ENCODE measurements around the gene MRPS21. TPM values are rescaled to one million over a fixed set of nuclear protein-coding genes. Genes with fewer than 3 reads are reported as not detected.

The MRPS21 gene
- total and polyA plus RNA-seq, 4 donors: 15.0 to 56.5 (median 22.9) TPM

- peak; percentile 67 for DNase-seq (ENCODE audit: low spot score)
- peak; percentile 84 to 90 for TF ChIP-seq RAD21 (IDR thresholded peaks at IDR 0.05)
- no peak for TF ChIP-seq EGR1 (IDR thresholded peaks at IDR 0.05; ENCODE audit: low read depth in 2 of 2)
- peak; percentile 10 for TF ChIP-seq YY1 (IDR thresholded peaks at IDR 0.05)
- peak in 1 of 2 donors; percentile 3 for TF ChIP-seq RXRA (IDR thresholded peaks at IDR 0.05)
- TF ChIP-seq, protein P1, sequence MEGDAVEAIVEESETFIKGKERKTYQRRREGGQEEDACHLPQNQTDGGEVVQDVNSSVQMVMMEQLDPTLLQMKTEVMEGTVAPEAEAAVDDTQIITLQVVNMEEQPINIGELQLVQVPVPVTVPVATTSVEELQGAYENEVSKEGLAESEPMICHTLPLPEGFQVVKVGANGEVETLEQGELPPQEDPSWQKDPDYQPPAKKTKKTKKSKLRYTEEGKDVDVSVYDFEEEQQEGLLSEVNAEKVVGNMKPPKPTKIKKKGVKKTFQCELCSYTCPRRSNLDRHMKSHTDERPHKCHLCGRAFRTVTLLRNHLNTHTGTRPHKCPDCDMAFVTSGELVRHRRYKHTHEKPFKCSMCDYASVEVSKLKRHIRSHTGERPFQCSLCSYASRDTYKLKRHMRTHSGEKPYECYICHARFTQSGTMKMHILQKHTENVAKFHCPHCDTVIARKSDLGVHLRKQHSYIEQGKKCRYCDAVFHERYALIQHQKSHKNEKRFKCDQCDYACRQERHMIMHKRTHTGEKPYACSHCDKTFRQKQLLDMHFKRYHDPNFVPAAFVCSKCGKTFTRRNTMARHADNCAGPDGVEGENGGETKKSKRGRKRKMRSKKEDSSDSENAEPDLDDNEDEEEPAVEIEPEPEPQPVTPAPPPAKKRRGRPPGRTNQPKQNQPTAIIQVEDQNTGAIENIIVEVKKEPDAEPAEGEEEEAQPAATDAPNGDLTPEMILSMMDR (IDR thresholded peaks at IDR 0.05; ENCODE audit: low read depth, low read length, missing input control): peak; percentile 72
- peak; percentile 28 for TF ChIP-seq NR2F2 (IDR thresholded peaks at IDR 0.05)
- TF ChIP-seq, protein P2, sequence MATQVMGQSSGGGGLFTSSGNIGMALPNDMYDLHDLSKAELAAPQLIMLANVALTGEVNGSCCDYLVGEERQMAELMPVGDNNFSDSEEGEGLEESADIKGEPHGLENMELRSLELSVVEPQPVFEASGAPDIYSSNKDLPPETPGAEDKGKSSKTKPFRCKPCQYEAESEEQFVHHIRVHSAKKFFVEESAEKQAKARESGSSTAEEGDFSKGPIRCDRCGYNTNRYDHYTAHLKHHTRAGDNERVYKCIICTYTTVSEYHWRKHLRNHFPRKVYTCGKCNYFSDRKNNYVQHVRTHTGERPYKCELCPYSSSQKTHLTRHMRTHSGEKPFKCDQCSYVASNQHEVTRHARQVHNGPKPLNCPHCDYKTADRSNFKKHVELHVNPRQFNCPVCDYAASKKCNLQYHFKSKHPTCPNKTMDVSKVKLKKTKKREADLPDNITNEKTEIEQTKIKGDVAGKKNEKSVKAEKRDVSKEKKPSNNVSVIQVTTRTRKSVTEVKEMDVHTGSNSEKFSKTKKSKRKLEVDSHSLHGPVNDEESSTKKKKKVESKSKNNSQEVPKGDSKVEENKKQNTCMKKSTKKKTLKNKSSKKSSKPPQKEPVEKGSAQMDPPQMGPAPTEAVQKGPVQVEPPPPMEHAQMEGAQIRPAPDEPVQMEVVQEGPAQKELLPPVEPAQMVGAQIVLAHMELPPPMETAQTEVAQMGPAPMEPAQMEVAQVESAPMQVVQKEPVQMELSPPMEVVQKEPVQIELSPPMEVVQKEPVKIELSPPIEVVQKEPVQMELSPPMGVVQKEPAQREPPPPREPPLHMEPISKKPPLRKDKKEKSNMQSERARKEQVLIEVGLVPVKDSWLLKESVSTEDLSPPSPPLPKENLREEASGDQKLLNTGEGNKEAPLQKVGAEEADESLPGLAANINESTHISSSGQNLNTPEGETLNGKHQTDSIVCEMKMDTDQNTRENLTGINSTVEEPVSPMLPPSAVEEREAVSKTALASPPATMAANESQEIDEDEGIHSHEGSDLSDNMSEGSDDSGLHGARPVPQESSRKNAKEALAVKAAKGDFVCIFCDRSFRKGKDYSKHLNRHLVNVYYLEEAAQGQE (IDR thresholded peaks at IDR 0.05): no peak
- H3K36me3 ChIP-seq (ENCODE audit: control insufficient read depth in 4 of 4, insufficient read depth in 3 of 4, low read depth in 1 of 4, low read length in 3 of 4): peaks cover 0 to 4% (median 3%) of the 10 kb centered on the region in 4 donors
- WGBS: 2% methylated on average over 15 of the region's 15 CpGs
- peak overlapping the region; percentile 50 to 63 (median 52) for H3K4me3 ChIP-seq (ENCODE audit: low read depth in 1 of 3, low read length in 3 of 3)
- peak overlapping the region; percentile 79 to 88 for H3K27ac ChIP-seq (ENCODE audit: low read depth in 1 of 2, low read length in 2 of 2)
- peak overlapping the region; percentile 39 to 94 for H3K9ac ChIP-seq (ENCODE audit: low read depth in 1 of 2, low read length in 2 of 2)
- no peaks in the 10 kb centered on the region for H3K9me3 ChIP-seq (ENCODE audit: control insufficient read depth in 4 of 4, low read length in 3 of 4)
- H3K4me1 ChIP-seq (ENCODE audit: control insufficient read depth in 4 of 4, insufficient read depth in 4 of 4, low read length in 3 of 4): peaks cover 7 to 60% (median 54%) of the 10 kb centered on the region in 4 donors
- H3K27me3 ChIP-seq (ENCODE audit: control insufficient read depth in 4 of 4, insufficient read depth in 4 of 4, low read length in 3 of 4): no peaks in the 10 kb centered on the region
These were observed 12.4 kb upstream of the MRPS21 start for GRCh38 chr1:150281221-150281757.

- Histone ChIP-seq H3K9ac (ENCODE audit: low read depth in 1 of 2, low read length in 2 of 2) (peak within 1 kb of the TSS; percentile 39 to 94), H3K4me3 (ENCODE audit: low read depth in 1 of 3, low read length in 3 of 3) (peak within 1 kb of the TSS; percentile 52 to 69 (median 59)), H3K9me3 (ENCODE audit: control insufficient read depth in 4 of 4, low read length in 3 of 4) (no peaks in the 10 kb centered on the region), H3K27me3 (ENCODE audit: control insufficient read depth in 4 of 4, insufficient read depth in 4 of 4, low read length in 3 of 4) (no peaks in the 10 kb centered on the region), H3K27ac (ENCODE audit: low read depth in 1 of 2, low read length in 2 of 2) (peak within 1 kb of the TSS; percentile 79 to 88), H3K36me3 (ENCODE audit: control insufficient read depth in 4 of 4, insufficient read depth in 3 of 4, low read depth in 1 of 4, low read length in 3 of 4) (peaks cover 0 to 8% (median 8%) of the 10 kb centered on the region in 4 donors), H3K4me1 (ENCODE audit: control insufficient read depth in 4 of 4, insufficient read depth in 4 of 4, low read length in 3 of 4) (peaks cover 7 to 60% (median 54%) of the 10 kb centered on the region in 4 donors)
- under 1% methylated on average over 46 of the region's 46 CpGs for WGBS
- peak; percentile 81 for DNase-seq (ENCODE audit: low spot score)
- TF ChIP-seq, protein P3, sequence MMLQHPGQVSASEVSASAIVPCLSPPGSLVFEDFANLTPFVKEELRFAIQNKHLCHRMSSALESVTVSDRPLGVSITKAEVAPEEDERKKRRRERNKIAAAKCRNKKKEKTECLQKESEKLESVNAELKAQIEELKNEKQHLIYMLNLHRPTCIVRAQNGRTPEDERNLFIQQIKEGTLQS (IDR thresholded peaks at IDR 0.05): no peak
- TF ChIP-seq EGR1 (IDR thresholded peaks at IDR 0.05; ENCODE audit: low read depth in 2 of 2): peak in 1 of 2 donors; percentile 16
- TF ChIP-seq, protein P2 (IDR thresholded peaks at IDR 0.05): no peak
- TF ChIP-seq RXRA (IDR thresholded peaks at IDR 0.05): peak; percentile 6 to 7
- TF ChIP-seq FOXA2 (IDR thresholded peaks at IDR 0.05): no peak
- TF ChIP-seq FOXA1 (IDR thresholded peaks at IDR 0.05): no peak
- peak; percentile 25 to 65 for TF ChIP-seq HNF4A (conservative IDR thresholded peaks at IDR 0.05)
- TF ChIP-seq RAD21 (IDR thresholded peaks at IDR 0.05): no peak
- peak; percentile 22 for TF ChIP-seq ZBTB33 (IDR thresholded peaks at IDR 0.05)
- TF ChIP-seq, protein P1 (IDR thresholded peaks at IDR 0.05; ENCODE audit: low read depth, low read length, missing input control): no peak
- peak; percentile 39 for TF ChIP-seq TAF1 (conservative IDR thresholded peaks at IDR 0.05)
- peak; percentile 92 for TF ChIP-seq SP1 (IDR thresholded peaks at IDR 0.05)
- TF ChIP-seq HNF4G (IDR thresholded peaks at IDR 0.05): peak; percentile 49
- no peak for TF ChIP-seq NR2F2 (IDR thresholded peaks at IDR 0.05)
- peak; percentile 47 for TF ChIP-seq YY1 (IDR thresholded peaks at IDR 0.05)
These were observed 11.7 kb upstream of the MRPS21 start, which contains the start of gene CIART for GRCh38 chr1:150281758-150282557. CIART (plus strand) TSS chr1:150282554; CDS start chr1:150283268, 714 bp downstream.
